GM19240 (cell line): ENCODE results near the gene CES2.

Experiments
- DNase-seq: peaks from one replicate; pipeline ENCODE4 v3.0.0; 2011; ENCODE audit warnings: low spot score; ENCODE audit not compliant: insufficient read length

The CES2 gene

GRCh38 chr16:66902648-66903543 lies 32.4 kb upstream of the CES2 start:
- no peak for DNase-seq

GRCh38 chr16:66903544-66904427 lies 31.5 kb upstream of the CES2 start:
- no peak for DNase-seq

- no peak for DNase-seq
Measured at GRCh38 chr16:66904428-66904845, 30.9 kb upstream of the CES2 start.

GRCh38 chr16:66904846-66905632 lies 30.3 kb upstream of the CES2 start:
- no peak for DNase-seq

- DNase-seq, result no peak
Measured at GRCh38 chr16:66905633-66906539, 29.4 kb upstream of the CES2 start.

- no peak for DNase-seq
Measured at GRCh38 chr16:66906916-66907836, 28.1 kb upstream of the CES2 start.

- DNase-seq, result no peak
Measured at GRCh38 chr16:66908116-66908515, 27.2 kb upstream of the CES2 start.

GRCh38 chr16:66908762-66909559 lies 26.4 kb upstream of the CES2 start:
- DNase-seq, result no peak

GRCh38 chr16:66910175-66910940 lies 25.0 kb upstream of the CES2 start:
- no peak for DNase-seq

GRCh38 chr16:66911112-66911511 lies 24.2 kb upstream of the CES2 start:
- DNase-seq, result no peak

GRCh38 chr16:66911801-66912200 lies 23.5 kb upstream of the CES2 start:
- DNase-seq, result no peak

GRCh38 chr16:66913081-66913480 lies 22.2 kb upstream of the CES2 start:
- no peak for DNase-seq

GRCh38 chr16:66913711-66914110 lies 21.6 kb upstream of the CES2 start:
- no peak for DNase-seq

- no peak for DNase-seq
Measured at GRCh38 chr16:66914541-66914940, 20.8 kb upstream of the CES2 start.

- DNase-seq, result no peak
Measured at GRCh38 chr16:66915041-66915440, 20.3 kb upstream of the CES2 start.

- no peak for DNase-seq
Measured at GRCh38 chr16:66916518-66916917, 18.8 kb upstream of the CES2 start.

GRCh38 chr16:66917741-66918140 lies 17.6 kb upstream of the CES2 start:
- DNase-seq, result no peak

- DNase-seq, result no peak
Measured at GRCh38 chr16:66918355-66918754, 17.0 kb upstream of the CES2 start.
